ENCODE results near the gene RIPK3. TPM values are rescaled to one million over a fixed set of nuclear protein-coding genes. Genes with fewer than 3 reads are reported as not detected.

The RIPK3 gene
- total and polyA plus RNA-seq, 2 experiments from 2014 or later = 0.32 to 1.5 TPM

- Mint-ChIP-seq H3K4me1 (peaks cover 20% of the 10 kb centered on the region), H3K9me3 (no peaks in the 10 kb centered on the region), H3K27ac (no peak overlapping the region), H3K4me3 (no peak overlapping the region), H3K27me3 (ENCODE audit: insufficient read depth, low read depth, poor library complexity) (peaks cover 92% of the 10 kb centered on the region), H3K36me3 (ENCODE audit: low read depth) (no peaks in the 10 kb centered on the region)
- no peaks in the 10 kb centered on the region for H3K9me2 ChIP-seq (ENCODE audit: insufficient read depth)
- peaks cover 4% of the 10 kb centered on the region; the same call in 1 of the 2 replicates for H4K20me1 ChIP-seq (replicated peaks; ENCODE audit: insufficient read depth)
- H3K4me2 ChIP-seq = no peak overlapping the region
- H3K4me3 ChIP-seq = no peak overlapping the region
- no peak overlapping the region for H3K27ac ChIP-seq (ENCODE audit: low read depth)
- no peak for ATAC-seq
- H2AFZ ChIP-seq = no peak overlapping the region
- TF ChIP-seq CREB1 (CRISPR knock-in tag; IDR thresholded peaks at IDR 0.05; ENCODE audit: low read depth) (no peak), EZH2phosphoT487 (IDR thresholded peaks at IDR 0.05; ENCODE audit: unreplicated experiment) (no peak), NANOG (IDR thresholded peaks at IDR 0.05; ENCODE audit: borderline replicate concordance) (no peak), POLR2AphosphoS5 (IDR thresholded peaks at IDR 0.05; ENCODE audit: low read depth) (no peak), ZNF114 (CRISPR knock-in tag; IDR thresholded peaks at IDR 0.05) (no peak), ZNF462 (CRISPR knock-in tag; IDR thresholded peaks at IDR 0.05) (no peak), CTCF (conservative IDR thresholded peaks at IDR 0.05; ENCODE audit: low read depth in 2 of 2) (no peak), EZH2 (IDR thresholded peaks at IDR 0.05; ENCODE audit: low read depth, unreplicated experiment) (no peak), REST (IDR thresholded peaks at IDR 0.05; ENCODE audit: unreplicated experiment) (no peak), JUNB (IDR thresholded peaks at IDR 0.05; ENCODE audit: unreplicated experiment) (no peak), STAT1 (IDR thresholded peaks at IDR 0.05; ENCODE audit: unreplicated experiment) (no peak), ZNF331 (CRISPR knock-in tag; IDR thresholded peaks at IDR 0.05; ENCODE audit: low read depth) (no peak), ETS1 (IDR thresholded peaks at IDR 0.05) (no peak)
- H3K4me1 ChIP-seq (ENCODE audit: insufficient read depth) = peaks cover 26% of the 10 kb centered on the region; the same call in 1 of the 2 replicates
- H3K79me2 ChIP-seq (replicated peaks; ENCODE audit: insufficient read depth) = no peaks in the 10 kb centered on the region
- peaks cover 100% of the 10 kb centered on the region for H3K27me3 ChIP-seq (ENCODE audit: insufficient read depth)
- H3F3A ChIP-seq (replicated peaks; ENCODE audit: low read depth) = 0 out of 2 replicates have a peak, but pooled peaks cover 8% of the 10 kb centered on the region
- H3K36me3 ChIP-seq (ENCODE audit: insufficient read depth) = no peaks in the 10 kb centered on the region
- no peak for DNase-seq (ENCODE audit: low spot score)
These were observed 2.5 kb downstream of the RIPK3 start for GRCh38 chr14:24337144-24337823.
